Aorta (tissue), 5 donors: ENCODE results near the gene KRTAP10-10. TPM values are rescaled to one million over a fixed set of nuclear protein-coding genes. Genes with fewer than 3 reads are reported as not detected.
"Not testable (repeated sequence)": the region's sequence is repeated elsewhere in the genome, so short reads cannot be mapped to it uniquely, and the experiment has no call there.

Experiments used
- ATAC-seq: fragments of 200-7000 bp; cut with Tn5 transposase; one replicate; pipeline ENCODE4 v1.9.1; 2022; ENCODE audit warnings: moderate library complexity; ENCODE audit not compliant: low FRiP score
- DNase-seq, 2 donors: peaks; one replicate each; pipeline ENCODE4 v3.0.0-alpha.2; 2020
- H3K27ac ChIP-seq, 2 donors: one replicate each; pipeline ENCODE4 v1.5.1; 2013; ENCODE audit warnings: low read length in 2 of 2, mild to moderate bottlenecking in 2 of 2, moderate library complexity in 2 of 2, control low read depth in 1 of 2, inconsistent platforms in 1 of 2, low read depth in 1 of 2
- H3K27me3 ChIP-seq, 2 donors: one replicate each; pipeline ENCODE4 v1.6.1; 2013; ENCODE audit warnings: control low read depth in 1 of 2, low read length in 1 of 2, mild to moderate bottlenecking in 1 of 2, moderate library complexity in 1 of 2; ENCODE audit not compliant: insufficient read depth in 2 of 2, control insufficient read depth in 1 of 2
- H3K36me3 ChIP-seq, 2 donors: one replicate each; pipeline ENCODE4 v1.6.1; 2013; ENCODE audit warnings: control low read depth in 1 of 2, low read length in 1 of 2, mild to moderate bottlenecking in 1 of 2; ENCODE audit not compliant: insufficient read depth in 2 of 2, control insufficient read depth in 1 of 2
- H3K4me1 ChIP-seq, 2 donors: one replicate each; pipeline ENCODE4 v1.6.1; 2013; ENCODE audit warnings: low read length in 2 of 2, control low read depth in 1 of 2, mild to moderate bottlenecking in 1 of 2, moderate library complexity in 1 of 2; ENCODE audit not compliant: insufficient read depth in 2 of 2, control insufficient read depth in 1 of 2
- H3K4me3 ChIP-seq, 2 donors: one replicate each; pipeline ENCODE4 v1.5.1; 2013; ENCODE audit warnings: low read length in 2 of 2, control low read depth in 1 of 2, mild to moderate bottlenecking in 1 of 2
- H3K9me3 ChIP-seq: one replicate; pipeline ENCODE4 v1.6.1; 2013; ENCODE audit warnings: mild to moderate bottlenecking, low read length; ENCODE audit not compliant: control insufficient read depth
- WGBS, 2 donors: extraction: QIAGEN DNeasy Blood & Tissue Kit; methylation state at CpG; one replicate each; pipeline ENCODE4 v1.1.7; 2013; 5-methylcytosine and 5-hydroxymethylcytosine counted together
- intact Hi-C, 2 donors: fragments of 100-400 bp; cut with DNase I; formaldehyde crosslinking; loops; one replicate each; pipeline versions ENCODE4 v1.14.2 to v1.15.0; 2022
- polyA plus RNA-seq, 2 donors: library from polyadenylated mRNA; stranded (reverse); fragments of 200-250 nt; gene quantifications; one replicate each; pipeline ENCODE4 v1.2.3, GENCODE V29; 2013
- total RNA-seq, 2 donors: library from RNA; stranded (reverse); fragmentation: NEBNext Ultra II Directional; extraction: Animal tissue kit (Norgen Biotek cat#: 25700); gene quantifications; one replicate each; pipeline ENCODE4 v1.2.1, GENCODE V29; 2021
- donor health status: healthy with polysubstance abuse.
- donor health status: Bipolar disorder and iron deficiency.
- donor health status: DM: no; HTN: no; CAD: no.
- donor health status: DM: no; HTN: no; CAD: no.
- donor health status: DM: yes; HTN: yes; CAD: no.

Gene KRTAP10-10
- total and polyA plus RNA-seq, 4 donors, result not detected

DNA sequence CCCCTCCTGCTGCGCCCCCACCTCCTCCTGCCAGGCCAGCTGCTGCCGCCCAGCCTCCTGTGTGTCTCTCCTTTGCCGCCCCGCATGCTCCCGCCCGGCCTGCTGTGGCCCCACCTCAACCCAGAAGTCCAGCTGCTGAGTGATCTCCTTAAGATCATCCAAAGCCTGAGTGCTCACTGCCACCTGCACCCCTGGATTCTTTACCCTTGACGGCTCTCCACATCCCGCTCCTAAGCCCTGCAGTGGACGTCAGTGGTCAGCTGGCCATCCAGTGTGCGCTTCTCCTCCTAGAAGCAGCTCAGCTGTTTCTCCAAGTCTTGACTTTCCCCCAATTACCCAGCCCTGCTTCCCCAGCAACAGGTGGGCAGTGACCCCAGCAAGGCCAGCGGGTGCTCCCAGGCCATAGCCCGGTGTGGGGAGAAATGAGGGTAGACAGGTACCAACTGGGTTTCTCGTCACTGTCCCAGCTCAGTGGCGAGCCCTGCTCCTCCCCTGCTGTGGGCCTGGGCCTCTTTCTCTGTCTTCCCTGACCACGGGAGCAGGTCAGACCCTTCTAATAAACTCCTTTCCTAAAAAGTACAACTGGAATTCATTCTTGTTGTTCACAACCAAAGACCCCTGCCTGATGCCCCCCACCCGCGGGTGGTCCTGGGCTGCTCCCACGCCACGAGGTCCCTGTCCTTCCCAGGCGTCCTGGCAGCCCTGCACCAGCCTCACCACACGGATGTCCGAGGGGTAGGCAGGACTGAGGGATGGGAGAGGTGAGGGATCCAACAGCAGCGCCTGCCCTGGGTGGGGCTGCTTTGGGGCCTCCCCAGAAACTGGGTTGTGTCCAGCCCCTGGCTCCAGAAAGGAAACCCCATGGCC, 35.3 kb upstream of the KRTAP10-10 start:
- intact Hi-C loops, result no loop called here
- WGBS, 2 donors, result 86 to 87% methylated on average over 23 of the region's 23 CpGs
- H3K4me3 ChIP-seq, result no peak overlapping the region
- H3K4me1 ChIP-seq, result no peaks in the 10 kb centered on the region
- ATAC-seq (no peak), DNase-seq (no peak)
- no peak overlapping the region for H3K27ac ChIP-seq
- peaks cover 4% of the 10 kb centered on the region for H3K9me3 ChIP-seq
- no peaks in the 10 kb centered on the region for H3K27me3 ChIP-seq
- no peaks in the 10 kb centered on the region for H3K36me3 ChIP-seq

DNA sequence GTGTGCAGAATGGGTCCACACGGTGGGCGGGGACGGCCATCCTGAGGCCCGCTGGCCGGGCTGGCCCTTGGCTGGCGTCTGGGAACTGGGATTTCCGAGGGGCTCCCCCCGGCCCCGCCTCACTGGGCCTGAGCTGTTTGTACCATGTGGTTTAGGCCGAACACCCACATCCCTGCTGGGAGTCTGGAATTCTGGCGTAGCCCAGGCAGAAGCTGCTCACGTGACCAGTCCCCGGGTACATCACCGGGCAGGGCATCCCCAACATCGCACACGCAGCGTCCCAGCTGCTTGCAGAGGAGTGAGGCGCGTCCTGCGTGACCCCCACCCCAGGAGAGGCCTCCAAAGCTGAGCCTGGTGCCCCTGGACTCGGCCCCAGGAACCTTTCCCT, 34.7 kb upstream of the KRTAP10-10 start:
- 86 to 87% methylated on average over 20 to 21 of the region's 21 CpGs for WGBS, 2 donors
- DNase-seq (no peak), ATAC-seq (peak; percentile 19)
- Histone ChIP-seq H3K4me3 (no peak overlapping the region), H3K9me3 (peaks cover 4% of the 10 kb centered on the region), H3K27me3 (no peaks in the 10 kb centered on the region), H3K4me1 (no peaks in the 10 kb centered on the region), H3K27ac (no peak overlapping the region), H3K36me3 (no peaks in the 10 kb centered on the region)
- intact Hi-C loops, result no loop called here

DNA sequence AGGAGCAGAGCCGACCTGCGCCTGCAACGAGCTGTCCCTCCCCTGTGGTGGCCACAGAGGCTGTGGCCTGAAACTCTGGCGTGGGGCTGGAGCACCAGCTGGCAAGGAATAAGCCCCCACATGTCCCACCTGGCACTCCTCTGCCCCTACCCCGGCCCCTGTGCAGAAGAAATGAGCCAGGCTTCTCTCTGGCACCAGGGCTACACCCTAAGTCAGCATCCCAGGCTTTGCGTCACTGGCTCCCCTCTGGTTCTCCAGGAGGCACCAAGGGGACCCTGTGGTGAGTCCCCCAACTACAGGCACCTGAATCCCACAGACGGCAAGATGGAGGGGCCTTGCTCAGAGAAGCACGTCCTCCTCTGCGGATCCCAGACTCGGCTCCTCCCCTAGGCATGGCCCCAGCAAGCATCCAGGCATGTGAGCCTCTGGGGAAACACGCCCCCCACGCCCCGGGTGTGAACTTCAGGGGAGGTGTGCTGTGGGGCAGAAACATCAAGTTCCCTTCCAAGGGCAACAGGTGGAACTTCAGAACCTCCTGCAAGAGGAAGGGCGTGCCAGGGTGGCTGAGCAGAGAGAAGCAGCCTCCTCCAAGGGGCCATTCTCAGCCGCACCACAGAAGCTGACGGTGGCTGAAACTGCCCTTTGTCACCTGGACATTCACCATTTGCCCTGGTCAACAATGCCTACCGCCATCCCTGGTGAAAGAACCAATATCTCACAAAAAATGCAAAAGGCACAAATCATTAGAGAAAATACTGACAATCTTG, 33.9 kb upstream of the KRTAP10-10 start:
- Histone ChIP-seq H3K4me1 (no peaks in the 10 kb centered on the region), H3K27ac (no peak overlapping the region), H3K27me3 (no peaks in the 10 kb centered on the region), H3K36me3 (no peaks in the 10 kb centered on the region), H3K9me3 (peaks cover 4% of the 10 kb centered on the region), H3K4me3 (no peak overlapping the region)
- no peak for DNase-seq
- 60 to 62% methylated on average over 17 of the region's 17 CpGs for WGBS, 2 donors
- intact Hi-C loops, result no loop called here
- no peak for ATAC-seq

DNA sequence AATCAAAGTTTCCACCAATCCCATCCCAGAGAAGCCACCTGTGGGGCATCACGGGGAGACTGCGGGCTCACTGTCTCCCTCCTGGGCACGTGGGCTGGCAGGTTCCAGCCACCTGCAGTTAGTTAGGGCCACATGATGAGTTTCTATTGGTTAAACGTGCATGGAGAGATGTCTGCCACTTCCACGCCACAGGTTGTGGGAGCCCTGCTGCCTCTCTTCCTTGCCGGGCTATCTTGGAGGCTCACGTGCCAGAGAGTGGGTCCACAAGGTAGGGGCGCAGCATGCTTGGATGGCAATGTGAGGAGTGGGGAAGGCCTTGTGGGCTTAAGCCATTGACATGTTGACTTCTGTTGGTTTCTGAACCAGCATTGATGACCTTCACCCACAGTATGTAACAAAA, 33.2 kb upstream of the KRTAP10-10 start:
- DNase-seq (no peak), ATAC-seq (no peak)
- no peaks in the 10 kb centered on the region for H3K4me1 ChIP-seq
- no peaks in the 10 kb centered on the region for H3K36me3 ChIP-seq
- no peak overlapping the region for H3K4me3 ChIP-seq
- H3K27me3 ChIP-seq, result no peaks in the 10 kb centered on the region
- intact Hi-C loops, result no loop called here
- WGBS, 2 donors, result 89 to 92% methylated on average over 8 of the region's 8 CpGs
- no peak overlapping the region for H3K27ac ChIP-seq
- peaks cover 4% of the 10 kb centered on the region for H3K9me3 ChIP-seq

DNA sequence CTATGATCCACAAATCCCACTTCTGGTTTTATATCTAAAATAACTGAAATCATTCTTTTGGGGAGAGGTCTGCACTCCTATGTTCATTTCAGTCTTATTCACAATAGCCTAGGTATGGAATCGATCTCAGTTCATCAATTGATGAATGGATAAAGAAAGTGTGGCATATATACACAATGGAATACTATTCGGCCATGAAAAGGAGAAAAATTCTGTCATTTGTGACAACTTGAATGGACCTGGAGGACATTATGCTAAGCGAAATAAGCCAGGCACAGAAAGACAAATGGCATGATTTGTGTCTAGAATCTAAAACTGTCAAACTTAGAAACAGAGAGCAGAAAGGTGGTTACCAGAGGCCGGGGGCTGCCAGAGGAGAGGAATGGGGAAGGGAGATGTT, 30.7 kb upstream of the KRTAP10-10 start:
- H3K27me3 ChIP-seq, result no peaks in the 10 kb centered on the region

DNA sequence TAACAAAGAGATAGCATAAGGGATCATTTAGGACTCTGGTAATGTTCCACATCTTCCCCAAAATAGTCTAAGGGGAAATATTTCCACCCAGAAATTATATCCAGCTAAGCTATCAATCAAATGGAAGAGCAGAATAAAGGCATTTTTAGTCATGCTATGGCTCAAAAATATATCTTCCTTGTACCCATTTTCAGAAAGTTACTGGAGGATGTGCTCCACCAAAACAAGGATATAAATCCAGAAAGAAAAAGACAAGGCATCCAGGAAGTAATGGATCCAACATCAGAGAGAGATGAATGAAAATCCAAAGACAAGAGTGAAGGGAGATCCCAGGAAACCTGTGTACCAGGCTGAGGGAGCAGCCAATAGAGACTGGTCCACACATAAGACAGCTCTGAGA, 28.0 kb upstream of the KRTAP10-10 start:
- H3K4me1 ChIP-seq, result no peaks in the 10 kb centered on the region
- intact Hi-C loops, result no loop called here
- ATAC-seq (no peak), DNase-seq (no peak)
- H3K27ac ChIP-seq, result no peak overlapping the region
- no peaks in the 10 kb centered on the region for H3K36me3 ChIP-seq
- no peaks in the 10 kb centered on the region for H3K27me3 ChIP-seq
- no peak overlapping the region for H3K4me3 ChIP-seq
- H3K9me3 ChIP-seq, result peaks cover 3% of the 10 kb centered on the region

More for the DNA sequence above, 30.7 kb upstream of the KRTAP10-10 start:
- Histone ChIP-seq H3K4me1 (no peaks in the 10 kb centered on the region), H3K36me3 (no peaks in the 10 kb centered on the region), H3K9me3 (peaks cover 4% of the 10 kb centered on the region), H3K4me3 (no peak overlapping the region), H3K27ac (no peak overlapping the region)
- ATAC-seq (no peak), DNase-seq (no peak)
- 77 to 82% methylated on average over 4 of the region's 4 CpGs for WGBS, 2 donors
- intact Hi-C loops, result no loop called here

DNA sequence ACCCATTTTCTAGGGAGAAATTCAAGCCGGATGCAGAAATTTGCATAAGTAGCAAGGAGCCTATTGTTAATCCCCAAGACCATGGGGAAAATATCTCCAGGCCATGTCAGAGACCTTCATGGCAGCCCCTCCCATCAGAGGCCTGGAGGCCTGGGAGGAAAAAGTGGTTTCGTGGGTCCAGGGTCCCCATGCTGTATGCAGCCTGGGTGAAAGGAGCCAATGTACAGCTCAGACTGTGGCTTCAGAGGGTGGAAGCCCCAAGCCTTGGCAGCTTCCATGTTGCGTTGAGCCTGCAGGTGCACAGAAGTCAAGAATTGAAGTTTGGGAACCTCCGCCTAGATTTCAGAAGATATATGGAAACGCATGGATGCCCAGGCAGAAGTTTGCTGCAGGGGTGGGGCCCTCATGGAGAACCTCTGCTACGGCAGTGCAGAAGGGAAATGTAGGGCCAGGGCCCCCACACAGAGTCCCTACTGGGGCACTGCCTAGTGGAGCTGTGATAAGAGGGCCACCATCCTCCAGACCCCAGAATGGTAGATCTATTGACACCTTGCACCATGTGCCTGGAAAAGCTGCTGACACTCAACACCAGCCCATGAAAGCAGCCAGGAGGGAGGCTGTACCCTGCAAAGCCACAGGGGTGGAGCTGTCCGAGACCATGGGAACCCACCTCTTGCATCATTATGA, 26.9 kb upstream of the KRTAP10-10 start:
- H3K27ac ChIP-seq, DNase-seq, H3K27me3 ChIP-seq, ATAC-seq, intact Hi-C loops, H3K9me3 ChIP-seq, H3K4me1 ChIP-seq, H3K36me3 ChIP-seq, H3K4me3 ChIP-seq: not testable (repeated sequence)
- whole genome bisulfite sequencing, 2 donors, result 94 to 97% methylated on average over 7 of the region's 7 CpGs

DNA sequence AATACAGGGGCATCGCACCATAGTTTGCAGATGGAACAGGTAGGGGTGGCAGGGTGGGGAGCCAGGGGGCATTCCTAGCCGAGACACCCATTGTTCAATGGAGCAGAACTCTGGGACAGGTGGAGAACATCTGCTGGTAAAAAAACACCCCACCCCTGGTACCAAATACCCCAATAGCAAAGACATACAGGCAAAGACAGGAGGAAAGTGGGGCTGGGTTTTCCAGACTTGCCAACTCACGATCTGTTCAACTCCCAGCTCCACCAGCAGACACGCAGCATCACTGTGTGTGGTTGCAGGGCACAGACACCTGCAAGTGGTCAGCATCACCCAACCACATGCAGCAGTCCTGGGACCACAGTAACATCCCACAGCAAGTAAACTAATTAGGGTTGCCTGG, 25.6 kb upstream of the KRTAP10-10 start:
- Histone ChIP-seq H3K4me3 (no peak overlapping the region), H3K27me3 (no peaks in the 10 kb centered on the region), H3K36me3 (no peaks in the 10 kb centered on the region), H3K4me1 (no peaks in the 10 kb centered on the region), H3K27ac (no peak overlapping the region), H3K9me3 (peaks cover 3% of the 10 kb centered on the region)
- DNase-seq (no peak), ATAC-seq (no peak)
- intact Hi-C loops, result no loop called here
- 90 to 91% methylated on average over 4 of the region's 4 CpGs for WGBS, 2 donors
